Epithelial cell of esophagus (primary cell): Measurements from ENCODE around the gene MPZL3.
A peak's percentile ranks its signal among the peaks of the same experiment; 100 is the strongest.

ENCODE experiments used
- DNase-seq: peaks from one replicate; pipeline ENCODE4 v3.0.0; 2010; ENCODE audit warnings: low read depth
- H3K4me3 ChIP-seq: 2 replicates; pipeline ENCODE4 v1.5.1; 2011; ENCODE audit warnings: mild to moderate bottlenecking, low read length, control low read depth
- TF ChIP-seq, protein P1 (sequence below): IDR thresholded peaks from 2 replicates; pipeline ENCODE4 v1.5.1; 2011; ENCODE audit warnings: low read depth, mild to moderate bottlenecking, low read length, control low read depth, inconsistent platforms; ENCODE audit not compliant: insufficient read depth; ENCODE audit errors: missing control alignments

Gene MPZL3

DNA sequence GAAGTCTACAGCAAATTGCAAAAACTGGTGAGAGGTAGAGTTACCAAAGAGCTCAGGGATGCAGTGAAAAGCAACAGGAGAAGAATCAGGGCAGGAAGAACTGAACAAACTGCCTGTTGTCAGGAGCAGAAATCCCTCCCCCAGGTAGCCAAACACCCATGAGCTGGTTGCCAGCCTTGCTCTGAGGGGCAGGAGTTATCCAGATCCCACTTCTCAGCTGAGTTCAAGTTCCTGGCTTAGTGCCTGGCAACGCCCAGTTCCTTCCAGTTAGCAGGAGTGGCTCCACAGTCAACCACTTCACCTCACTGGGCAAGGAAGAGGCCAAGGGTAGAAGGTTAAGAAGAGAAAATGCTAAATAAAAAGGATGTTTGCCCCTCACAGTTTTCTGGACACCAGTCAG is 13.8 kb upstream of the MPZL3 start:
- TF ChIP-seq, protein P1, sequence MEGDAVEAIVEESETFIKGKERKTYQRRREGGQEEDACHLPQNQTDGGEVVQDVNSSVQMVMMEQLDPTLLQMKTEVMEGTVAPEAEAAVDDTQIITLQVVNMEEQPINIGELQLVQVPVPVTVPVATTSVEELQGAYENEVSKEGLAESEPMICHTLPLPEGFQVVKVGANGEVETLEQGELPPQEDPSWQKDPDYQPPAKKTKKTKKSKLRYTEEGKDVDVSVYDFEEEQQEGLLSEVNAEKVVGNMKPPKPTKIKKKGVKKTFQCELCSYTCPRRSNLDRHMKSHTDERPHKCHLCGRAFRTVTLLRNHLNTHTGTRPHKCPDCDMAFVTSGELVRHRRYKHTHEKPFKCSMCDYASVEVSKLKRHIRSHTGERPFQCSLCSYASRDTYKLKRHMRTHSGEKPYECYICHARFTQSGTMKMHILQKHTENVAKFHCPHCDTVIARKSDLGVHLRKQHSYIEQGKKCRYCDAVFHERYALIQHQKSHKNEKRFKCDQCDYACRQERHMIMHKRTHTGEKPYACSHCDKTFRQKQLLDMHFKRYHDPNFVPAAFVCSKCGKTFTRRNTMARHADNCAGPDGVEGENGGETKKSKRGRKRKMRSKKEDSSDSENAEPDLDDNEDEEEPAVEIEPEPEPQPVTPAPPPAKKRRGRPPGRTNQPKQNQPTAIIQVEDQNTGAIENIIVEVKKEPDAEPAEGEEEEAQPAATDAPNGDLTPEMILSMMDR: no peak
- H3K4me3 ChIP-seq: peak overlapping the region; percentile 91
- peak; percentile 69 for DNase-seq

DNA sequence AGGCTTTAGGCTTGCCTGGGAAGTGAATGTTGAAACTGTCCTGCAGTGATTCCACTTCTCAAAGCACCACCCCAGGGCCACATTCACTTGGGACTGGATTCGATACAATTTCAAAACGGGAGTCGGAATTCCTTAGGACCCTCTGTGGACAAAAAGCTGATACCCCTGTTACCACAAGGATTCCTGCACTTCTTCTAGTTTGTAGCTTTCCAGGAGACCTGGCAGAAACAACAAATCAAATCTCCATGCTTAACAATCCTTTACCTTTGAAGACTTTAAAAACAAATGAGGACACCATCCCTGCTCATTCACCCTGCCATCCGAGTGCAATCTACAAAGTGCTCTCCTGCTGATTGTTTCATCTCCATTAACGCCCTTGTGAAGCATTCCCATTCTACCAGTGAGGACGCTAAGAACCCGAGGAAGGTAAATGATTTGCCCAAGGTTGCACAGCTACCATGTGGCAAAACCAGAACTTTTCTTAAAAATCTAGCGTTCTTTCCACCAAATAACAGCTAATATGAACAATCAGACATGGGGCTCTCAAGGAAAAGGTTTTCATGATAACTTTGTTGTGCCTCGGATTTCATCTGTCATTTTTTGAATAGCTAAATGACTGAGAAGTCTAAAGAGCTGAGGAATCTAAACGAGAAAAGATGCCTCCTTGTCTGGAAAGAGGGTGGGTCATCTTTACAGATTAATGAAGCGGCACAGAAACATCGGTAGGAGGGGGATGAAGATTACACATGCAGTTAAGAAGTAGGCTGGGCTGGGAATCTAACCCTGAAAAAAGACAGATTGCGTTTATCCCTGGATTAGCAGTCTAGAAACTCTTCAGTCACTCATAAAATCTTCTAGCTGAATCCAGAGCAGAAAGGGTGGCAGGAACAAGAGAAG is 12.7 kb upstream of the MPZL3 start:
- DNase-seq: peak; percentile 44

DNA sequence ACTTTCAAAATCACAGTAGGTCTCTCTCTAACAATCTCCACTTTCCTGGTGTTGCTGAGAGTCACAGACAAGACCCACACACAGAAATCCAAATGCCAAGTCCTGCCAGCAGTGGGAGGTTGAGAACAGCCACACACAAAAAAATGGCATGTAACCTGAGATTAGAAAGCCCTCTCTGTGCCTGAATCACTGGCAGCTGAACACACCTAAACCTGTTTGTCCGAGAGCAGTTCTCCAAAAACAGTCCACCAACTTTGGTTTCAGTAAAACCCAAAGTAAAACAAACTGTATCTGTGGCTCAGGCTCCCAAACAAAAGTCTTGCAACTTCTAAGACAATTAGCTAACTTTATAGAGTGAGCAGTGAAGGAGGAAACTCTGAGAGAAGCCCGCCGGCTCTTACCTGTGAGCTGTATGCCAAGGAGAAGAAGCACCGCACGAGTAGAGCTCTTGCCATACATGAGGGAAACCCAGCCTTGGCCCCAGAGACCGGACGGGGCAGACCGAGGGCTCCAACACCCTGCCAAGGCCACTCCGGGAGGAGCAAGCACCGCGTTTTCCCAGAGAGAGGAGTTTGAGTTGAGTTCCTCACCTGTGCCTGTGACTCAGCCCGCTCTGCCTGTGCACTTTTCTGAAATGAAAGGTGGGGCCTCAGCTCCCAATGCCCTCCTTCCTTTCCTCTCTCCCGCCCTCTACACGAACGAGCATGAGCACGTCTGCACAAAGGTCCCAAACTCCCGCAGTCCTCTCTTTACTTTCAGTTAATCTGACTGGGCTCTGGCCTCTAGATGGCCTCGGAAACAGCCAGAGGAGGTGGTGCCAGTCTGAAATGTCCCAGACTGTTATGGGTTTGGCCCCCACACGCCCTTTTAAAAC is 11.8 kb upstream of the MPZL3 start, which contains the start of gene MPZL2:
MPZL2 (minus strand) TSS at position 603 of the 874 bp plus-strand sequence; CDS start at position 459, 144 bp downstream.
- H3K4me3 ChIP-seq: peak within 1 kb of the TSS; percentile 91
- TF ChIP-seq, protein P1: peak; percentile 41
- peak; percentile 98 for DNase-seq

More for the DNA sequence above, 12.7 kb upstream of the MPZL3 start:
- H3K4me3 ChIP-seq: peak overlapping the region; percentile 91
- TF ChIP-seq, protein P1: no peak

DNA sequence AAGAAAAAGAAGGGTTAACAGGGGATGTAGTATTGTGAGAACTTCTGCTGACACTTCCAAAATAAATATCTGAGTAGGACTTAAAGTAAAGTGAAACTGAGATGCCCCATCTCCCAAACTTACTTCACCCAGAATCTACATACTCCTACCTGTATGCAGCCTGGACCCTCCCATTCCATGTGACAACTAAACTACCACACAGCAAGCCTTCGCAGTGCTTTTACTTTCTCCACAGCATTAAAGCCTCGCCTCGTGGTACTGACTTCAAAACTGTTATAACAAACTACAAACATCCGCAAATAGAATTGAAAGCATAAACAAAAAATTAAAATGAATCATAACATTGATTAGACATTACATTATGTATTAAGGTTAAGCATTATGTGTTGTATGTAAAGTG is 10.9 kb upstream of the MPZL3 start:
- no peak for DNase-seq
- peak overlapping the region; percentile 91 for H3K4me3 ChIP-seq
- TF ChIP-seq, protein P1: no peak

DNA sequence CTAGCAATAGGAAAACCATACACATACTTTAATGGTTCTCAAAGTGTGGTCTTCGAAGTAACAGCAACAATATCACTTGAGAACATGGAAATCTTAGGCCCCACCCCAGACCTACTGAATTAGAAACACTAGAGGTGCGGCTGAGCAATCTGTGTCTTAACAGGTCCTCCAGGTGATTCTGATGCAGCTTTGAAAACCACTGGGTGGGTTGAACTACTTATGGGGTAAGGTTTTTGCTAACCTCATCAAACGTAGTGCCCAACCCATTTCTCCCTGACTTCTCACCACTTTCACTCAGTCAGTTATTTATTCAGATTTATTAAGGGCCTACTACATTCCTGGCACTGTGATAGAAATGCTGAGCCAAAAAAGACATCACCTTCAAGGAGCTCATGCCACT is 8.2 kb upstream of the MPZL3 start:
- TF ChIP-seq, protein P1: no peak
- H3K4me3 ChIP-seq: no peak overlapping the region
- DNase-seq: no peak

DNA sequence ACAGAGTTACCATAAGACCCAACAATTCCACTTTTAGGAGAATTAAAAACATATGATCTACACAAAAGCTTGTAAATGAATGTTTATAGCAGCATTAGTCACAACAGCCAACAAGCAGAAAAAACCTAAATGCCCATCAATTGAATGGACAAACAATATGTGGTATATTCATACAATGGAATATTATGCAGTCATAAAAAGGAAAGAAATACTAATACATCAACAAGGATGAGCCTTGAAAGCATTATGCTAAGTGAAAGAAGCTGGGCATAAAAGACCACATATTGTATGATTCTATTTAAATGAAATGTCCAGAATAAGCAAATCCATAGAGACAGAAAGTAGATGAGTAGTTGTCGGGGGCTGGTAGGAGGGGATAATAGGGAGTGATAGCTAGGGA is 7.0 kb upstream of the MPZL3 start:
- TF ChIP-seq, protein P1: no peak
- H3K4me3 ChIP-seq: no peak overlapping the region
- no peak for DNase-seq
